Measurements from ENCODE around the gene DNAI7.

DNAI7 gene

DNA sequence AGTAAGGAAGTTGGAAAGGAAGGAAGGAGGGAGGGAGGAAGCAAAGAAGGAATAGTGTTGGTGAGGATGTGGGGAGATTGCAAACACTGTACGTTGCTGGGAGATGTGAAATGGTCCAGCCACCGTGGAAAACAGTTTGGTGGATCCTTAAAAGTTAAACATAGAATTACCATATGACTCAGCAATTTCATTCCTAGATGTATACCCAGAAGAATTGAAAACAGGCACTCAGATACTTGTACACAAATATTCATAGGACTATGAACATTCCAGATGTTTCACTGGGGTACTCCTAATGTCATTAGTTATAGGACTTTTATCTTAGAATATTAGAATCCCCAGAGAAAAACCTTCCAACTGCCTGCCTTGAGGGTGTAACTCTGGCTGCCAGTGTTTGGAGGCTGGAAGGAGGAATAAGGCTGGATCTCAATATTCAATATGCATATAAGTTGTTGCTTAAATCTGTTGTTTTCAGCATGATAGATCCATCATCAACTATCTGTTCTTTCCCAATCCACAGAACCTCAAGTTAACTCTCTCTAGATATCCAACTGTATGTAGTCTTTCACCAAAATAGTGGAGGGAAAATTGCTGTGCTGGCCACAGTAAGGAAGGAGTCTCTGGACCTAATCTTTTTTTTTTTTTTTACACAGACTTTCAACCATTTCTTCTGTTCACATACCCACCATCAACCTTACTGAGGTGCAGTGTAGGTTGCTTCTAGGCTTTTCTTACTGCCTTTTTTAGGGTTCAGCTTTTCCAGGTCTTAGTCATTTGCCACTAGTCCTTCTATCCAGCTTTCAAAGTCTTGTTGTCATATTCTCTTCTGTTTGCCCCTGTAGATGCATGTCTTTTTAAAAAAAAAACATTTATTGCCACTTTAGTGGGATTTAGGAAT, 94.5 kb downstream of the DNAI7 start:
- DNase-seq (ENCODE audit: low read depth), result no peak

- DNase-seq (ENCODE audit: low read depth), result no peak
Observed at GRCh38 chr12:25099010-25099409, 96.0 kb downstream of the DNAI7 start.

DNA sequence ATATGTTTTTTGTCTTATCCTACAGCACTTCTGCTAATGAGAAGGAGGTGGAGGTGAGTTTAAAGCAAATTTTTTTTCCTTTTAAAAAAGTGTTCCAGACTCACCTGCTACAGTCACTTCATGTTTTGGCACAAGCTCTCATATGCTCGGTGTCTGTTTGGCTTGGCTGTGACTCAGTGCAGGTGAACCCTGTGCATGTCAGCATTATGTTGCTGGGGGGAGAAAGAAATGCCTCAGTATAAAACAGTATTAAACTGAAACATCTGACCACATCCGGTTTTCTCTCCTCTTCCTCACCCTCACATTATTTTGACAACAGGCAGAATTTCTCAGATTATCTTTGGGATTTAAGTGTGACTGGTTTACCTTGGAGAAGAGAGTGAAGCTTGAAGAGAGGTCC, 105.2 kb downstream of the DNAI7 start:
- DNase-seq (ENCODE audit: low read depth), result no peak

GRCh38 chr12:25087596-25087995, 107.4 kb downstream of the DNAI7 start:
- DNase-seq (ENCODE audit: low read depth), result no peak

GRCh38 chr12:25084816-25085215, 110.1 kb downstream of the DNAI7 start:
- no peak for DNase-seq (ENCODE audit: low read depth)

- no peak for DNase-seq (ENCODE audit: low read depth)
Observed at GRCh38 chr12:25083211-25083610, 111.7 kb downstream of the DNAI7 start.

- no peak for DNase-seq (ENCODE audit: low read depth)
Observed at GRCh38 chr12:25082628-25083027, 112.3 kb downstream of the DNAI7 start.

DNA sequence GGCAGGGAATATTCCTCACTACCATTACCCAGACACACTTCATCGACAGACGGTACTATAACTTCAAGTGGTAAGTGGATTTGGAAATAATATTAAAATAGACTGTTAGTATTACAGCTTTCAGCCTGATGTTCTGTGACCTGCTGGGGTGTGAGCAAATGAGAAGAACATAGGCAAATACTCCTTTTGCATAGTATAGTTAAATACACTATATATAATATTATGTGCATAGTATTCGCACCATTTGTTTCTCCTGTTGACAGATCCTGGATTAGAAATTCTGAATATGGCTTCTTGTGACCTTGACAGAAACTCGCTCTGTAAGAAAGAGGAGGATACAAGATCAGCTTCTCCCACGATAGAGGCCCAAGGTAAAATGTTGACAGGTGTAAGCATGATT, 115.6 kb downstream of the DNAI7 start:
- no peak for DNase-seq (ENCODE audit: low read depth)

GRCh38 chr12:25074954-25075353, 120.0 kb downstream of the DNAI7 start:
- no peak for DNase-seq (ENCODE audit: low read depth)

DNA sequence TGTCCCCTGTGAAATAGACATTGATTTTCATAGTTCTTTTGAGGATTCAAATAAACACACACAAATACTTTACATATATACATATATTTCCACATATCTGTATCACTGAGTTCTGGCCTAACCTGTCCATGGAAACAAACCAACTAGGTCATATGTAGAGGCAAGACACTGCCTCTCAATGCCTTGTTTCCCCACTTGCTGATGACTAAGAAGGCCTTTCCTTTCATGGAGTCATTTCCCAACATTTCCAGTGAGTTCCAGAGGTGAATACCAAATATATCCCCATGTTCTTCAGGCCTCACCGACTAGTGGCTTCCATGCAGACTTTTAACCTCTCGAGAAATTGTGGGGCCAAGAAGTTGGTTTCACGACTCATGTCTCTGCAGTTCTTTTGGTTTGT, 120.8 kb downstream of the DNAI7 start:
- DNase-seq (ENCODE audit: low read depth), result no peak

GRCh38 chr12:25072906-25073650, 121.9 kb downstream of the DNAI7 start:
- no peak for DNase-seq (ENCODE audit: low read depth)

DNA sequence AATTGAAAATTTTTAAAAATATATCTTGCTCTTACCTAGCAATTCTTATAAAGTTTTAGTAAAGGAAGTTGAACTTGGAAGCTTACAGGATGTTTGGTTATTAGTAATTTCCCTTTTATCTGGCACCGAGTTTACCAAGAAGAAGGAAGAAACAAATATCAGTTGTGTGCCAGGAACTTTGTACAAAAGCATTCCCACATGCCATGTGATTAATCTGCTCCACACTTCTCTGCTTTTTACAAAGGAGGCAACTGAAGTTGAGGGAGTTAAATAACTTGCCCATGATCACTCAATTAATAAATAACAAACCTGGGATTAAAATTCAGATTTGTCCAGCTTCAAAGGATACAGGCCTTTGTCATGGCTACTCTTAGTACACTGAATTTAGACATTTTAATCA, 123.6 kb downstream of the DNAI7 start:
- DNase-seq (ENCODE audit: low read depth), result no peak

DNA sequence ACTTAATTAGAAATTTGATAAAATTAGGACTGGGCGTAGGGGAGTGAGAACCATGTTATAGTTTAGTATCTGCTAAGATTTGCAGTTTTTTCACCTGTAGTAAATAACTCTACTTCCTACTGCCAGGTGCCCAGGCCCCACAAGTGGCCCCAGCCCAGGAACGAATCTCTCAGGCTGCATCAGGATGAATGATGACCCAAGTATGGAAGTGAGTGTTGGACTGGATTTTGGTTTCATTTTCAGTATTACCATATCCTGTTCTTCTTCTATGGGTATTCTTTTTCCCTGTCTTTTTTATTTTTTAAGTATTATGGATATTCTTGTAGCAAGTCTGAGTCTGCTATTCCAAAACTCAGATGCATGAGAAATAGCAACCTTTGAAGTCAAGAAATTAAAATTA, 125.7 kb downstream of the DNAI7 start:
- no peak for DNase-seq (ENCODE audit: low read depth)

- DNase-seq (ENCODE audit: low read depth), result no peak
Observed at GRCh38 chr12:25065035-25065434, 129.9 kb downstream of the DNAI7 start.

DNA sequence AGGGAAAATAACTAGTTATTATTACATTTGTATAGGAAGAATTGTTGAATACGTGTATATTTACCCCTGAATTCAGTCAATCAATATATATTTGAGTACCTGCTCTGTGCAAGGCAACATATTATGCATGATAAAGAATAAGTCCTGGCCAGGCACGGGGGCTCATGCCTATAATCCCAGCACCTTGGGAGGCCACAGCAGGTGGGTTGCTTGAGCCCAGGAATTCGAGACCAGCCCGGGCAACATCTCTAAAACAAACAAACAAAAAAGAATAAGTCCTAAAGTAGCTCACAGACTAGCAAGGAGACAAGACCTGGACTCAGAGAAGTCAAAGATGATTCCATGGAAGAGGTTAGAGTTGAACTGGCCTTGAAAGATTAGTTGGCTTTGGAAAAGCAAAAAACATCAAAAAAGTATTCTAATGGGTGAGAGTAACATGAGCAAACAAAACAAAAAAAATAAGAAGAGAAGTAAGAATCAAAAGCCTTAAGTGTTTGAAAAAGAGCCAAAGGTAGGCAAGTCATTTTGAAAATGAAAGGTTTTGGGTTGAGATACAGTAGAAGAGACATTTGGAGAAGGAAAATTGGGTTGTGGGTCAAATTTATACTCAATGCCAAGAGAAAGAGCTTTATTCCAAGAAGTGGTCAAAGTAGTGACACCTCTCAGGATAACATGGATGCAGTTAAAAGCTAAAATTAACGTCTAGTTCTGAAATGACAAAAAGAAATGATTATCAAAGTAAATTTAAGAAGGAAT, 130.9 kb downstream of the DNAI7 start:
- DNase-seq (ENCODE audit: low read depth), result no peak

DNA sequence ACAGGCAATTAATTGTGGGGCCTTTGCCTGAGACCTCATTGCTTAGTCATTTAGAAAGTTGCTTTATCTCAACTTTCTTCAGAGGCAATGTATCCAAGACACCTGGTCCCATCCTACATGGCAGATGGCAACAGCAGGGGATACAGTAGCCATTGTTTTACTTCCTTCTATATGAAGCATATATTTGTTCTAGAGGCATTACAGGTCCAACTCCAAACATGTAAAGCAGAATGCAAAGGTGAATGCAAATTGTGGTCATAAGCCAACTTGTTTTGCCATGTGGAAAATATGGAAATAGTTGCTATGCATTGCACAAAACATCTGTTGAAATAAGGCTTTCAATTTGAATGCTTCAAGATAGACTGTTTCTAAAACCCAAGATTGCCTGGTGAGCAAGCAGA, 136.3 kb downstream of the DNAI7 start:
- DNase-seq (ENCODE audit: low read depth), result no peak

Data from non-pigmented ciliary epithelial cell (primary cell).